Fibroblast of peridontal ligament (primary cell): ENCODE data around the gene FRMPD2.

ENCODE experiments used
- DNase-seq: peaks from one replicate; pipeline ENCODE4 v3.0.0-alpha.2; 2010; ENCODE audit errors: extremely low read depth

Gene FRMPD2, protein sequence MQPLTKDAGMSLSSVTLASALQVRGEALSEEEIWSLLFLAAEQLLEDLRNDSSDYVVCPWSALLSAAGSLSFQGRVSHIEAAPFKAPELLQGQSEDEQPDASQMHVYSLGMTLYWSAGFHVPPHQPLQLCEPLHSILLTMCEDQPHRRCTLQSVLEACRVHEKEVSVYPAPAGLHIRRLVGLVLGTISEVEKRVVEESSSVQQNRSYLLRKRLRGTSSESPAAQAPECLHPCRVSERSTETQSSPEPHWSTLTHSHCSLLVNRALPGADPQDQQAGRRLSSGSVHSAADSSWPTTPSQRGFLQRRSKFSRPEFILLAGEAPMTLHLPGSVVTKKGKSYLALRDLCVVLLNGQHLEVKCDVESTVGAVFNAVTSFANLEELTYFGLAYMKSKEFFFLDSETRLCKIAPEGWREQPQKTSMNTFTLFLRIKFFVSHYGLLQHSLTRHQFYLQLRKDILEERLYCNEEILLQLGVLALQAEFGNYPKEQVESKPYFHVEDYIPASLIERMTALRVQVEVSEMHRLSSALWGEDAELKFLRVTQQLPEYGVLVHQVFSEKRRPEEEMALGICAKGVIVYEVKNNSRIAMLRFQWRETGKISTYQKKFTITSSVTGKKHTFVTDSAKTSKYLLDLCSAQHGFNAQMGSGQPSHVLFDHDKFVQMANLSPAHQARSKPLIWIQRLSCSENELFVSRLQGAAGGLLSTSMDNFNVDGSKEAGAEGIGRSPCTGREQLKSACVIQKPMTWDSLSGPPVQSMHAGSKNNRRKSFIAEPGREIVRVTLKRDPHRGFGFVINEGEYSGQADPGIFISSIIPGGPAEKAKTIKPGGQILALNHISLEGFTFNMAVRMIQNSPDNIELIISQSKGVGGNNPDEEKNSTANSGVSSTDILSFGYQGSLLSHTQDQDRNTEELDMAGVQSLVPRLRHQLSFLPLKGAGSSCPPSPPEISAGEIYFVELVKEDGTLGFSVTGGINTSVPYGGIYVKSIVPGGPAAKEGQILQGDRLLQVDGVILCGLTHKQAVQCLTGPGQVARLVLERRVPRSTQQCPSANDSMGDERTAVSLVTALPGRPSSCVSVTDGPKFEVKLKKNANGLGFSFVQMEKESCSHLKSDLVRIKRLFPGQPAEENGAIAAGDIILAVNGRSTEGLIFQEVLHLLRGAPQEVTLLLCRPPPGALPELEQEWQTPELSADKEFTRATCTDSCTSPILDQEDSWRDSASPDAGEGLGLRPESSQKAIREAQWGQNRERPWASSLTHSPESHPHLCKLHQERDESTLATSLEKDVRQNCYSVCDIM (N-terminal part only)

DNA sequence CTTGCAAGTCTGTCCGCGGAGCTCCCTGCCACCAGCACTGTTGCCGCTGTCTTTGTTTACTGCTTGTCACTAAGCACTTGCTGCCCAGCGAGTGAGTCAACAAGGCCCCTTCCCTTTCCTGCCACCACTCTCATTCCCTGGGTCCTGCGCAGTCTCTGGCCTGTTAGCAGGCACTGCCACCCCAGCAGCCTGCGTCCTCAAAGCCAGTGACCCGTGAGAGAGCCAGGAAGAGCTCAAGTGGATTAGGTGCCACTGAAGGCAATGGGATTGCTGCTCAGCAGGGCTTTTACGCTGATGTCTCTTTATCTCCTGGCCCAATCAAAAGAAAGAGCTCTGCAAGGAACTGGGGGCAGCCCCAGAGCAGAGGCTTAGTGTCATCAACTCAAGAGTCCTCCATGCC is at the start of gene FRMPD2:
FRMPD2 (minus strand) TSS at position 61 of the 400 bp plus-strand sequence. CDS start 129 bp downstream, outside the sequence.
- no peak for DNase-seq

DNA sequence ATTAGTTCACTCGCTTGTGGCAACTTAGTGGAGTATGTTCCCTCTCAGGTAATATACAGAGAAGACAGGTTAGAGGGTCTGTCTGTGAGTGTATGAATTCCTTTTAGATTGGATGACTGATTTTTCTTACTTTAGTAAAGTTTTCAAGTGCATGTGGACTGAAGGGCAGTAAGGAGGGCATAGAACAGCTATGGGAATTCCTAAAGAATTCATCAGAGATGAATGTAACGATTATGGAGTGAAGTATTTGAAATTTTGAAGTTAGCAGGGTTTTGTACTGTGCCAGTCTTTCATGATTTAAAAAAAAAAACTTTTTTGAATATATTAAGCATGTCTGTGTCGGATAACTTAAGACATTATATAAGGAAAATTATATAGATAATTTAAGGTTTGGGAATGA is 47.5 kb upstream of the FRMPD2 start:
- no peak for DNase-seq

- no peak for DNase-seq
These were observed 43.0 kb upstream of the FRMPD2 start for GRCh38 chr10:48317321-48317990.

GRCh38 chr10:48316236-48316635 is 41.7 kb upstream of the FRMPD2 start:
- DNase-seq: no peak

DNA sequence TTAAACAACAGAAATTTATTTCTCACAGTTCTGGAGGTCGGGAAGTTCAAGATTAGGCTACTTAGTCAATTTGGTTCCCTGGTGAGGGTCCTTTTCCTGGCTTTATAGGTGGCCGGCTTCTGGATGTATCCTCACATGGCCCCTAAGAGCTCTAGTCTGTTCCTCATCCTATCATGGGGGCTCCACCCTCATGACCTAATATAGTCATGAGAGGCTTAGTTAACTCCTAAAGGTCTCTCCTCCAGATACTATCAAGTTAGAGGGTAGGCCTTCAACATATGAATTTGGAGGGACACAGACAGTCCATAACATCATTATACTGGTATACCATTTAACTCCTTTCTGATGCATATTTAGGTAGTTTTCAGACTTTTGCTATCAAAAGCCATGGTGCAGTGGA is 39.6 kb upstream of the FRMPD2 start:
- no peak for DNase-seq

GRCh38 chr10:48309711-48310226 is 35.3 kb upstream of the FRMPD2 start:
- peak; percentile 38 for DNase-seq

GRCh38 chr10:48307711-48308018 is 33.2 kb upstream of the FRMPD2 start:
- DNase-seq: no peak

DNA sequence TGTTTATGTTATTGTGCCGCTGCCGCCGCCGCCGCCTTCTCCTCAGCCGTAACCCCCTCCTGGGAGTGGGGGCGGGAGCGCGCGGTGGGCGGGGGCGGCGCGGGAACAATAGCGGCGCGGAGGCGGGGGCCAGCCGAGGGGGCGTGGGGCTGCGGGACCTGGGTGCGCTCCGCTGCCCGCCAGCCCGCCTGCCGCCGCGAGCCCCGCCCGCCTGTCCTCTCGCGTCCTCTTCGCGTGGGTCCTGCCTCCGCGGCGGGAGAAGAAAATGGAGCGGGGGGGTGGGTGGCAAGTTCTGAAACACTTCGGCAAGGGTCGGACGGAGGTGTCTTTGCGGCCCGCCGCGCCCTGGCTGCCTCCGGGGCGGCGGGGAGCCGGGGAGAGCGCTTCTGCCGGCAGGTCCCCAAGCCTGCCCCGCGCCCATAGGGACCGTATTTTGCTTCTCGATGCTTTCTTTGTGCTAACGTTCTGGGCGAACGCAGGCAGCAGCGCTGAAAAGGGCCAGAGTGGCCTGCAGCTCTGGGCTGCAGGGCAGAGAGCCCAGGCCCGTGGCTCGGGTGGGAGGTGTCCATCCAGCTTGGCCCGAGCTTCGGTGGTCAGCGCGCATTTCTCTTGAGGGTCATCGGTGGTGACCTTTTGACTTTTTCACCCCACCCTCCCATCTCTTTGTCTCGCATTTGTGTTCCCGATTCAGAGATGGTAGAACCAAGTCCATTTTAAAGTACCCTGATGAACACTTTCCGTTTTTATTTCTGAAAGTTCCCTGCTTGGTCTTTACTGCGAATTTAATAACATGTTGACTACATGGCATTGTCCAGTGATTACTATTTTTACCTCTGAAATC is 32.6 kb upstream of the FRMPD2 start:
- peak; percentile 34 for DNase-seq

- peak; percentile 75 for DNase-seq
These were observed 31.9 kb upstream of the FRMPD2 start, which contains the start of gene MAPK8 for GRCh38 chr10:48306265-48306869. MAPK8 (plus strand) TSS chr10:48306677; CDS start chr10:48401661, 94,984 bp downstream.

DNA sequence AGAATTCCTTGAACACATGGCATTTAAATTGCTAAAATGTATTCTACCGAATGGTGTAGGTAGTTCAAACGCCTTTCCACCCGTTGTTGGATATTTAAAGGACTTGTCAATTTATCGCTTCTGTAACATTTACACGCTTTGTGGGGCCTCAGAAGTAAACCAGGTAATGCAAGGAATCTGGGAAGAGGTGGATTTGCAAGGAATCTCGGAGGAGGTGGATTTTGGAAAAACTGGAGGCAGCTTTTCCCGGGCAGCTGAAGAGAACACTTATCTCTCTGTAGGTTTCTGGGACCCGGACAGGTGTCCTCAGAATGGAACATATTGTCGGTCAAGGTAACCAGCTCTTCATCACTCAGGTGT is 31.4 kb upstream of the FRMPD2 start:
- no peak for DNase-seq

GRCh38 chr10:48302515-48303476 is 28.3 kb upstream of the FRMPD2 start:
- no peak for DNase-seq

GRCh38 chr10:48300556-48300955 is 26.1 kb upstream of the FRMPD2 start:
- no peak for DNase-seq

DNA sequence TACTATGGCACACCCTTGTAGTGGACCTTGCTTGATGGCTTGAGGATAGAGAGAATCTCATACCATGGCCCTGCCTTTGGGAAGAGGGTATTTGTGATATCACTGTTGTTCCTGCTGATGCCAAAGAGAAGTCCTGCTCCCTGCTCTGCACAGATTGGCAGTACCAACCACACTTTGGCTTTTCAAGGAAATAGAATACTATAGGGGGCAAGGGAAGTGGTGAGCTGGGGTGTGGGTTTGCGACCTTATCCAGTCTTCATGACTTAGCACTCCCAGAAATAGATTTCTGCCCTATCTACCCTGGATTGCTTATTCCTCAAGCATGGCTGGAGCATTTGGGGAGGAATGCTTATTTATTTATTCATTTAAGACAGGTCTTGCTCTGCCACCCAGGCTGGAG is 25.2 kb upstream of the FRMPD2 start:
- no peak for DNase-seq

DNA sequence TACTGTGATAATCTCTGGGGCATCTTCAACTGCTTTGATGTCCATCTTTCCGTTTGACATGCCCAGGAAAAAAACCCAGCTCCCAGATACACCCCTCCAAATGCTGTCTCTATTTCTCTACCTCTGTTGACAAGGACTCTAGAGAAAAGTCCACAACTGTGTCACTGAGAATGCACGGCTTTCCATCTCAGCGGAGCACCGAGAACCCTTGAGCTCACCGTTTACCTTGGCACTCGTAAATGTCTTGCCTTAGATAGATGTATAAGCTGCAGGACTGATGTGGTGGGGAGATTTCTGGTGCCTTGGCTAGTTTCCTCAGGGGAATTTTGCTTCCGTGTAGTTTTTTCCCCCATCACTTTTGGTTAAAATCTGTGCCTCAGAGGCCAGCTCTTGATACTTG is 24.6 kb upstream of the FRMPD2 start:
- DNase-seq: no peak

- no peak for DNase-seq
These were observed 22.1 kb upstream of the FRMPD2 start for GRCh38 chr10:48296576-48297098.

DNA sequence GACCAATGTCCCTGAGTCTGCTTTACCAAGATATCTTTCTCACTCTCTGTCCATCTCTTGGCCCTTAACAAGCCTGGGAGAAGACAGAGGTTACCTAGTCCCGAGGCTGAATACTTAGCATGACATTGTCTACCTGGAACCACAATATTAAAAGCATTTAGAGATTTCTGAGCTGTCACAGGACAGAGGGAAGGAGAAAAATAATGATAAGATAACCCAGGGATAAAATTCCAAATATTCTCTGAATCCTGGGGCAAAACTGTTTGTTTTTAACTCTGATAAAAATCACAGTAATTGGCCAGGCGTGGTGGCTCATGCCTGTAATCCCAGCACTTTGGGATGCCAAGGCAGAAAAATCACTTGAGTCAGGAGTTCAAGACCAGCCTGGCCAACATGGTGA is 19.9 kb upstream of the FRMPD2 start:
- DNase-seq: no peak

GRCh38 chr10:48292616-48293015 is 18.1 kb upstream of the FRMPD2 start:
- no peak for DNase-seq

DNA sequence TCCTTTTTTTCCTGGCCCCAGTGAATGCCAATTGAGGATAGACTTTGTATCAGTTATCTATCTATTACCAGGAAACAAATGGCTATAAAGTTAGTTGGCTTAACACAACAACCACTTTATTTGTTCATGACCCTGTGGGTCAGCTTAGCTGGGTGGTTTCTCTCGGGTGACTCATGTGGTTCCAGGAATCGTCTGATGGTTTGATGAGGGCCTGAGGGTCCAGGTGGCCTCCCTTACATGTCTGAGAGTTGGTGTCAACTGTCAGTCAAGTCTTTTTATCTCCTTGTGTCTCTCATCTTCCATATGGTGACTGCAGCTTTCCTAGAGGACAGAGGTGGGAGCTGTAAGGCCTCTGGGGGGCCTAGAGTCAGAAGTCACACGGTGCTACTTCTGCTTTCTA is 16.7 kb upstream of the FRMPD2 start:
- no peak for DNase-seq

GRCh38 chr10:48290286-48290685 is 15.8 kb upstream of the FRMPD2 start:
- no peak for DNase-seq
